ENCODE results near the gene GSTA3.

GRCh38 chr6:52909531-52909930 lies at the start of gene GSTA3:
- no peak for TF ChIP-seq EZH2phosphoT487 (IDR thresholded peaks at IDR 0.05; ENCODE audit: low read depth, severe bottlenecking, unreplicated experiment)
- TF ChIP-seq CTCF (IDR thresholded peaks at IDR 0.05; ENCODE audit: poor library complexity) = no peak
